HG03565 (cell line): ENCODE measurements around the gene ACOT7.
"Not testable (repeated sequence)": the region's sequence is repeated elsewhere in the genome, so short reads cannot be mapped to it uniquely, and the experiment has no call there.

ENCODE experiments used
- ATAC-seq: cut with Tn5 transposase; IDR thresholded peaks from one replicate; pipeline ENCODE4 v1.9.1; 2021; ENCODE audit warnings: mild to moderate bottlenecking, moderate library complexity; ENCODE audit not compliant: unreplicated experiment

The ACOT7 gene

GRCh38 chr1:6401673-6402072 lies 8.1 kb upstream of the ACOT7 start:
- ATAC-seq, result no peak

- no peak for ATAC-seq
Observed at GRCh38 chr1:6399294-6399693, 5.7 kb upstream of the ACOT7 start.

- no peak for ATAC-seq
Observed at GRCh38 chr1:6397844-6398441, 4.4 kb upstream of the ACOT7 start.

GRCh38 chr1:6396998-6397397 lies 3.4 kb upstream of the ACOT7 start:
- no peak for ATAC-seq

GRCh38 chr1:6395781-6396244 lies 2.2 kb upstream of the ACOT7 start:
- ATAC-seq, result not testable (repeated sequence)

GRCh38 chr1:6395130-6395529 lies 1.6 kb upstream of the ACOT7 start:
- not testable (repeated sequence) for ATAC-seq

GRCh38 chr1:6392809-6393399 lies 663 bp downstream of the ACOT7 start:
- no peak for ATAC-seq

- no peak for ATAC-seq
Observed at GRCh38 chr1:6391951-6392808, 1.4 kb downstream of the ACOT7 start.

GRCh38 chr1:6389971-6390370 lies 3.6 kb downstream of the ACOT7 start:
- ATAC-seq, result no peak

GRCh38 chr1:6386371-6386949 lies 7.1 kb downstream of the ACOT7 start:
- no peak for ATAC-seq

GRCh38 chr1:6385488-6386191 lies 7.9 kb downstream of the ACOT7 start:
- no peak for ATAC-seq

GRCh38 chr1:6384962-6385361 lies 8.6 kb downstream of the ACOT7 start:
- ATAC-seq, result no peak

GRCh38 chr1:6384135-6384534 lies 9.4 kb downstream of the ACOT7 start:
- no peak for ATAC-seq

- no peak for ATAC-seq
Observed at GRCh38 chr1:6380037-6380436, 13.5 kb downstream of the ACOT7 start.

- ATAC-seq, result no peak
Observed at GRCh38 chr1:6378096-6378746, 15.3 kb downstream of the ACOT7 start.

- ATAC-seq, result no peak
Observed at GRCh38 chr1:6373961-6374720, 19.4 kb downstream of the ACOT7 start.

GRCh38 chr1:6372236-6372635 lies 21.3 kb downstream of the ACOT7 start:
- ATAC-seq, result not testable (repeated sequence)

- no peak for ATAC-seq
Observed at GRCh38 chr1:6370006-6370405, 23.6 kb downstream of the ACOT7 start.

- ATAC-seq, result no peak
Observed at GRCh38 chr1:6367381-6368012, 26.1 kb downstream of the ACOT7 start.
